ENCODE results near the gene TOLLIP.

DNA sequence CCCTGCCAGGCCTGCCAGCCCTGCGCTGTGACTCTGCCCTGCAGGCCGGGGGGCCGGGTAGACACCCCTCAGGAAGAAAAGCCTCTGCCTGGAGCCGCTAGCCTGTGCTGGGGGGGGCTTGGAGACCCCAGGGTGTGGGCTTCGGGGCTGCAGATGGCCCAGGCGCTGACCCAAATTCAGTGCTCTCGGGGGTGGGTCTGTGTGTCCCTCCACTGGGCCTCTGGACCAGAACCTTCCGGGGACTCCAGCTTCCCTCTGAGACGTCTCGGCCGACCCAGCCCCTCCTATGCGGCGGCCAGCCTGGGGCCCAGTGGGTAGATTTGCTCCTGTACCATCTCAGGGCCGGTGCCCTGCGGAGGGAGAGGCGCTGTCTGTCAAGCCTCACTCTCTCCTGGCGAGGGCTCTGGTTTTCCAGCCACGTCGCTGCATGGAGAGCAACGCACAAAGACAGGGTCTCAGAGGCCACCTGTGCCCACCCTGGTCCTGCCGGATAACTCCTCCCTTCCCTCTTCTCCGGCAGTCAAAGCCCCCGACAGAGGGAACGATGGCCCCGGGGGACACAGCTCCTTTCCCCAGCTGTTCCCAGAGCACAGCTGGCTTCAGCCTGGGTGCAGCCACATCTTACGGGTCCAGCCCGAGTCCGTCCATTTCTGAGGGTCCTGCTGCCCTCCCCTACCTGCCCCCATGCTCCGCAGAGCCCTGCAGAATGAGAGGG, 40.1 kb upstream of the TOLLIP start:
- TF ChIP-seq, protein P1, sequence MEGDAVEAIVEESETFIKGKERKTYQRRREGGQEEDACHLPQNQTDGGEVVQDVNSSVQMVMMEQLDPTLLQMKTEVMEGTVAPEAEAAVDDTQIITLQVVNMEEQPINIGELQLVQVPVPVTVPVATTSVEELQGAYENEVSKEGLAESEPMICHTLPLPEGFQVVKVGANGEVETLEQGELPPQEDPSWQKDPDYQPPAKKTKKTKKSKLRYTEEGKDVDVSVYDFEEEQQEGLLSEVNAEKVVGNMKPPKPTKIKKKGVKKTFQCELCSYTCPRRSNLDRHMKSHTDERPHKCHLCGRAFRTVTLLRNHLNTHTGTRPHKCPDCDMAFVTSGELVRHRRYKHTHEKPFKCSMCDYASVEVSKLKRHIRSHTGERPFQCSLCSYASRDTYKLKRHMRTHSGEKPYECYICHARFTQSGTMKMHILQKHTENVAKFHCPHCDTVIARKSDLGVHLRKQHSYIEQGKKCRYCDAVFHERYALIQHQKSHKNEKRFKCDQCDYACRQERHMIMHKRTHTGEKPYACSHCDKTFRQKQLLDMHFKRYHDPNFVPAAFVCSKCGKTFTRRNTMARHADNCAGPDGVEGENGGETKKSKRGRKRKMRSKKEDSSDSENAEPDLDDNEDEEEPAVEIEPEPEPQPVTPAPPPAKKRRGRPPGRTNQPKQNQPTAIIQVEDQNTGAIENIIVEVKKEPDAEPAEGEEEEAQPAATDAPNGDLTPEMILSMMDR (conservative IDR thresholded peaks at IDR 0.05): no peak
- TF ChIP-seq EZH2 (IDR thresholded peaks at IDR 0.05; ENCODE audit: low read depth): no peak
